Psoas muscle (tissue), 8 donors: ENCODE measurements around the gene PAIP2. TPM values are rescaled to one million over a fixed set of nuclear protein-coding genes. Genes with fewer than 3 reads are reported as not detected.
"Not testable (repeated sequence)": the region's sequence is repeated elsewhere in the genome, so short reads cannot be mapped to it uniquely, and the experiment has no call there.

ENCODE experiments used
- ATAC-seq, 4 donors: fragments of 200-7000 bp; cut with Tn5 transposase; one replicate each; pipeline ENCODE4 v1.9.1; 2020; ENCODE audit warnings: moderate library complexity in 3 of 4, mild to moderate bottlenecking in 2 of 4
- DNase-seq, 2 donors: peaks; one replicate each; pipeline ENCODE4 v3.0.0-alpha.2; 2020
- H3K27ac ChIP-seq: fragments of 200-600 bp; one replicate; pipeline ENCODE4 v1.8.0; 2022
- H3K27me3 ChIP-seq, 3 donors: fragments of 200-600 bp in 1 of 3; one replicate each; pipeline versions ENCODE4 v1.6.1 to v1.8.0; 2013 to 2022; ENCODE audit warnings: low read length in 2 of 3, mild to moderate bottlenecking in 2 of 3, moderate library complexity in 1 of 3; ENCODE audit not compliant: insufficient read depth in 3 of 3
- H3K36me3 ChIP-seq, 2 donors: fragments of 200-600 bp in 1 of 2; one replicate each; pipeline versions ENCODE4 v1.6.1 to v1.8.0; 2013 to 2022; ENCODE audit warnings: low read depth in 1 of 2, mild to moderate bottlenecking in 1 of 2, moderate library complexity in 1 of 2; ENCODE audit not compliant: insufficient read depth in 1 of 2
- H3K4me1 ChIP-seq: fragments of 200-600 bp; one replicate; pipeline ENCODE4 v1.8.0; 2022
- H3K4me3 ChIP-seq: fragments of 200-600 bp; one replicate; pipeline ENCODE4 v1.8.0; 2022; ENCODE audit warnings: mild to moderate bottlenecking
- H3K9me3 ChIP-seq: fragments of 200-600 bp; one replicate; pipeline ENCODE4 v1.8.0; 2022
- CTCF ChIP-seq: fragments of 200-600 bp; IDR thresholded peaks from one replicate; pipeline ENCODE4 v1.8.0; 2022; ENCODE audit warnings: antibody characterized with exemption
- WGBS, 3 donors: extraction: QIAGEN DNeasy Blood & Tissue Kit; methylation state at CpG; one replicate each; pipeline versions ENCODE4 v1.1.6 to v1.1.7; 2013; 5-methylcytosine and 5-hydroxymethylcytosine counted together
- intact Hi-C, 2 donors: fragments of 100-400 bp; cut with DNase I; formaldehyde crosslinking; loops; one replicate each; pipeline versions ENCODE4 v1.11.0 to v1.14.2; 2022
- polyA plus RNA-seq, 3 donors: library from polyadenylated mRNA; stranded (reverse); fragments of 200-250 nt; gene quantifications; one replicate each; pipeline ENCODE4 v1.2.3, GENCODE V29; 2013
- total RNA-seq, 4 donors: library from RNA; stranded (reverse); fragmentation: NEBNext Ultra II Directional in 2 of 4; extraction: Animal tissue kit (Norgen Biotek cat#: 25700) in 2 of 4; gene quantifications; one replicate each; pipeline versions ENCODE4 v1.2.1 to v1.2.4, GENCODE V29; 2021 to 2023
- donor health status: healthy with polysubstance abuse.
- donor health status: DM: no; HTN: no; CAD: no; lungs with moderate emphysema.
- donor health status: Bipolar disorder and iron deficiency.
- donor health status: healthy.
- donor health status: DM: yes; HTN: yes; CAD: no.
- donor health status: DM: no; HTN: no; CAD: no.
- donor health status: DM: no; HTN: no; CAD: no.
- donor health status: DM: yes; HTN: yes; CAD: no.

The PAIP2 gene
- total and polyA plus RNA-seq, 7 donors = 111 to 252 (median 117) TPM

- TF ChIP-seq CTCF = no peak
- H3K4me1 ChIP-seq = peaks cover 33% of the 10 kb centered on the region
- intact Hi-C loops = no loop called here
- 96 to 97% (median 97%) methylated on average over 3 of the region's 3 CpGs for WGBS, 3 donors
- H3K9me3 ChIP-seq = no peaks in the 10 kb centered on the region
- ATAC-seq (no peak), DNase-seq (no peak)
- H3K36me3 ChIP-seq = no peaks in the 10 kb centered on the region
- H3K27me3 ChIP-seq = no peaks in the 10 kb centered on the region
- H3K4me3 ChIP-seq = no peak overlapping the region
- H3K27ac ChIP-seq = no peak overlapping the region
These were observed 12.5 kb downstream of the PAIP2 start for GRCh38 chr5:139354186-139354585.

- H3K4me1 ChIP-seq = peaks cover 21% of the 10 kb centered on the region
- H3K27ac ChIP-seq, H3K9me3 ChIP-seq, intact Hi-C loops, H3K4me3 ChIP-seq, H3K27me3 ChIP-seq, ATAC-seq, H3K36me3 ChIP-seq, DNase-seq: not testable (repeated sequence)
- 95 to 97% (median 96%) methylated on average over 8 of the region's 8 CpGs for WGBS, 3 donors
These were observed 14.2 kb downstream of the PAIP2 start for GRCh38 chr5:139355900-139356299.

GRCh38 chr5:139358064-139358463 is 16.4 kb downstream of the PAIP2 start:
- H3K27ac ChIP-seq = no peak overlapping the region
- H3K9me3 ChIP-seq = no peaks in the 10 kb centered on the region
- H3K36me3 ChIP-seq = no peaks in the 10 kb centered on the region
- intact Hi-C loops = no loop called here
- no peaks in the 10 kb centered on the region for H3K27me3 ChIP-seq
- no peak for TF ChIP-seq CTCF
- no peak for DNase-seq
- H3K4me3 ChIP-seq = no peak overlapping the region
- ATAC-seq = peak in 1 of 4 donors; percentile 22
- H3K4me1 ChIP-seq = peaks cover 6% of the 10 kb centered on the region

GRCh38 chr5:139360384-139360783 is 18.7 kb downstream of the PAIP2 start:
- intact Hi-C loops = no loop called here
- H3K27ac ChIP-seq = no peak overlapping the region
- DNase-seq (no peak), ATAC-seq (no peak)
- no peak overlapping the region for H3K4me3 ChIP-seq
- peaks cover 0 to 21% of the 10 kb centered on the region in 2 donors for H3K36me3 ChIP-seq
- no peak for TF ChIP-seq CTCF
- no peaks in the 10 kb centered on the region for H3K9me3 ChIP-seq
- peaks cover 6% of the 10 kb centered on the region for H3K4me1 ChIP-seq
- H3K27me3 ChIP-seq = no peaks in the 10 kb centered on the region
- WGBS, 3 donors = 91 to 99% (median 94%) methylated on average over 4 of the region's 4 CpGs

- Histone ChIP-seq H3K4me1 (peaks cover 6% of the 10 kb centered on the region), H3K36me3 (peaks cover 11 to 37% of the 10 kb centered on the region in 2 donors), H3K27me3 (no peaks in the 10 kb centered on the region), H3K4me3 (no peak overlapping the region), H3K27ac (no peak overlapping the region), H3K9me3 (no peaks in the 10 kb centered on the region)
- ATAC-seq (no peak), DNase-seq (no peak)
- 82 to 89% (median 83%) methylated on average over 6 of the region's 6 CpGs for WGBS, 3 donors
- no peak for TF ChIP-seq CTCF
- intact Hi-C loops = no loop called here
These were observed 20.3 kb downstream of the PAIP2 start for GRCh38 chr5:139361835-139362429.
